ENCODE data around the gene UFSP2.
"Not testable (repeated sequence)": the region's sequence is repeated elsewhere in the genome, so short reads cannot be mapped to it uniquely, and the experiment has no call there.

The UFSP2 gene

GRCh38 chr4:185383451-185383850 lies 42.3 kb downstream of the UFSP2 start:
- no peak for DNase-seq

- no peak for DNase-seq
Measured at GRCh38 chr4:185382754-185383153, 43.0 kb downstream of the UFSP2 start.

GRCh38 chr4:185381288-185382196 lies 44.2 kb downstream of the UFSP2 start:
- no peak for DNase-seq

- no peak for DNase-seq
Measured at GRCh38 chr4:185380320-185380719, 45.4 kb downstream of the UFSP2 start.

GRCh38 chr4:185379326-185380295 lies 46.2 kb downstream of the UFSP2 start:
- DNase-seq = no peak

GRCh38 chr4:185378264-185378663 lies 47.5 kb downstream of the UFSP2 start:
- DNase-seq = no peak

GRCh38 chr4:185374573-185374972 lies 51.2 kb downstream of the UFSP2 start:
- no peak for DNase-seq

- DNase-seq = no peak
Measured at GRCh38 chr4:185374027-185374426, 51.7 kb downstream of the UFSP2 start.

- DNase-seq = no peak
Measured at GRCh38 chr4:185371702-185372101, 54.1 kb downstream of the UFSP2 start.

- no peak for DNase-seq
Measured at GRCh38 chr4:185370268-185370949, 55.4 kb downstream of the UFSP2 start.

GRCh38 chr4:185369731-185370130 lies 56.0 kb downstream of the UFSP2 start:
- DNase-seq = no peak

GRCh38 chr4:185364886-185365285 lies 60.9 kb downstream of the UFSP2 start:
- no peak for DNase-seq

GRCh38 chr4:185363251-185363650 lies 62.5 kb downstream of the UFSP2 start:
- no peak for DNase-seq

- DNase-seq = not testable (repeated sequence)
Measured at GRCh38 chr4:185362570-185362969, 63.2 kb downstream of the UFSP2 start.

GRCh38 chr4:185361872-185362271 lies 63.9 kb downstream of the UFSP2 start:
- DNase-seq = no peak

GRCh38 chr4:185359767-185360446 lies 65.9 kb downstream of the UFSP2 start:
- DNase-seq = no peak

- DNase-seq = no peak
Measured at GRCh38 chr4:185358959-185359358, 66.8 kb downstream of the UFSP2 start.

- no peak for DNase-seq
Measured at GRCh38 chr4:185358514-185358913, 67.2 kb downstream of the UFSP2 start.

- no peak for DNase-seq
Measured at GRCh38 chr4:185357733-185358440, 67.9 kb downstream of the UFSP2 start.

- DNase-seq = no peak
Measured at GRCh38 chr4:185357211-185357610, 68.6 kb downstream of the UFSP2 start.

- no peak for DNase-seq
Measured at GRCh38 chr4:185352741-185353140, 73.0 kb downstream of the UFSP2 start.

GRCh38 chr4:185352202-185352601 lies 73.6 kb downstream of the UFSP2 start:
- no peak for DNase-seq
